HG03571 (cell line): ENCODE data around the gene SRRM2.

Source experiments
- ATAC-seq: cut with Tn5 transposase; IDR thresholded peaks from one replicate; pipeline ENCODE4 v1.9.1; 2021; ENCODE audit not compliant: unreplicated experiment

Gene SRRM2

DNA sequence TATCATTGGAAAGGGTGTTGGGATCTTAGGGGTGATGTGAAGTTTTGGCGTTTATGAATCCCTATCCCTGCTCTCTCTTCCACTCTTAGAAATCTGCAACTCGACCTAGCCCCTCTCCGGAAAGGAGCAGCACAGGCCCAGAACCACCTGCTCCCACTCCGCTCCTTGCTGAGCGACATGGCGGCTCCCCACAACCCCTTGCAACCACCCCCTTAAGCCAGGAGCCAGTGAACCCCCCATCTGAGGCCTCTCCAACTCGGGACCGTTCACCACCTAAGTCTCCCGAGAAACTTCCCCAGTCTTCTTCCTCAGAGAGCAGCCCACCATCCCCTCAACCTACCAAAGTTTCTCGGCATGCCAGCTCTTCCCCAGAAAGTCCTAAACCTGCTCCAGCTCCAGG is 9.0 kb downstream of the SRRM2 start:
- ATAC-seq: no peak

DNA sequence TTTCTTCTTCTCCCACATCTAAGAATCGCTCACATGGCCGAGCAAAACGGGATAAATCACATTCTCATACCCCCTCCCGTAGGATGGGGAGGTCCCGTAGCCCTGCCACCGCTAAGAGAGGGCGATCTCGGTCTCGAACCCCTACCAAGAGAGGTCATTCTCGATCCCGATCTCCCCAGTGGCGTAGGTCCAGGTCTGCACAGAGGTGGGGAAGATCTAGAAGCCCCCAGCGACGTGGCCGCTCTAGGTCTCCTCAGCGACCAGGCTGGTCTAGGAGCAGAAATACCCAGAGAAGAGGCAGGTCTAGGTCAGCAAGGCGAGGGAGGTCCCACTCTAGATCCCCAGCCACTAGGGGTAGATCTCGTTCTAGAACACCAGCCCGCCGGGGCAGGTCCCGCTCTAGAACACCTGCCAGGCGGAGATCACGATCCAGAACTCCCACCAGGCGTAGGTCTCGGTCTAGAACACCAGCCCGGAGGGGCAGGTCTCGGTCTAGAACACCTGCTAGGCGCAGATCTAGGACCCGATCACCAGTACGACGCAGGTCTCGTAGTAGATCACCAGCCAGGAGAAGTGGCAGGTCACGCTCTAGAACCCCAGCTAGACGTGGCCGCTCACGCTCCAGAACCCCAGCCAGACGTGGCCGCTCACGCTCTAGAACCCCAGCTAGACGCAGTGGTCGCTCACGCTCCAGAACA is 9.6 kb downstream of the SRRM2 start:
- no peak for ATAC-seq

DNA sequence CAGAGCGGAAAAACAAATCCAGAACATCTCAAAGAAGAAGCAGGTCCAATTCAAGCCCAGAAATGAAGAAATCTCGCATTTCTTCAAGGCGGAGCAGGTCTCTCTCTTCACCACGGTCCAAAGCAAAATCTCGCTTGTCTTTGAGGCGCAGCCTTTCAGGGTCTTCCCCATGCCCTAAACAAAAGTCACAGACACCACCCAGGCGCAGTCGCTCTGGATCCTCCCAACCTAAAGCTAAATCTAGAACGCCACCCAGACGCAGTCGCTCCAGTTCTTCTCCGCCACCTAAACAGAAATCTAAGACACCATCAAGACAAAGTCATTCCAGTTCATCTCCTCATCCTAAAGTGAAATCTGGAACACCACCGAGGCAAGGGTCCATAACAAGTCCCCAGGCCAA is 10.3 kb downstream of the SRRM2 start:
- ATAC-seq: no peak

DNA sequence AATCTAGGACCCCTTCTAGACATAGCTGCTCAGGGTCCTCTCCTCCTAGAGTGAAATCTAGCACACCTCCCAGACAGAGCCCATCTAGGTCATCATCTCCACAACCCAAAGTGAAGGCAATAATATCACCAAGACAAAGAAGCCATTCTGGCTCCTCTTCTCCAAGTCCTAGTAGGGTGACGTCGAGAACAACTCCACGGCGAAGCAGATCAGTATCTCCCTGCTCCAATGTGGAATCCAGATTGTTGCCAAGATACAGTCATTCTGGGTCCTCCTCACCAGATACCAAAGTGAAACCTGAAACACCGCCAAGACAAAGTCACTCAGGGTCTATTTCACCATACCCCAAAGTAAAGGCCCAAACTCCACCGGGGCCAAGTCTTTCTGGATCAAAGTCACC is 10.7 kb downstream of the SRRM2 start:
- no peak for ATAC-seq

DNA sequence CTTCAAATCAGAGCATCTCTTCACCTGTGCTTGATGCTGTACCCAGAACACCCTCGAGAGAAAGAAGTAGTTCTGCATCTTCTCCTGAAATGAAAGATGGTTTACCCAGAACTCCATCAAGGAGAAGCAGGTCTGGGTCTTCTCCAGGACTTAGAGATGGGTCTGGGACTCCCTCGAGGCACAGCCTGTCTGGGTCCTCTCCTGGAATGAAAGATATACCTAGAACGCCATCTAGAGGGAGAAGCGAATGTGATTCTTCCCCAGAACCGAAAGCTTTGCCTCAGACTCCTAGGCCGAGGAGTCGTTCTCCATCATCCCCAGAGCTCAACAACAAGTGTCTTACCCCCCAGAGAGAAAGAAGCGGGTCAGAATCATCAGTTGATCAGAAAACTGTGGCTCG is 12.3 kb downstream of the SRRM2 start:
- ATAC-seq: no peak

DNA sequence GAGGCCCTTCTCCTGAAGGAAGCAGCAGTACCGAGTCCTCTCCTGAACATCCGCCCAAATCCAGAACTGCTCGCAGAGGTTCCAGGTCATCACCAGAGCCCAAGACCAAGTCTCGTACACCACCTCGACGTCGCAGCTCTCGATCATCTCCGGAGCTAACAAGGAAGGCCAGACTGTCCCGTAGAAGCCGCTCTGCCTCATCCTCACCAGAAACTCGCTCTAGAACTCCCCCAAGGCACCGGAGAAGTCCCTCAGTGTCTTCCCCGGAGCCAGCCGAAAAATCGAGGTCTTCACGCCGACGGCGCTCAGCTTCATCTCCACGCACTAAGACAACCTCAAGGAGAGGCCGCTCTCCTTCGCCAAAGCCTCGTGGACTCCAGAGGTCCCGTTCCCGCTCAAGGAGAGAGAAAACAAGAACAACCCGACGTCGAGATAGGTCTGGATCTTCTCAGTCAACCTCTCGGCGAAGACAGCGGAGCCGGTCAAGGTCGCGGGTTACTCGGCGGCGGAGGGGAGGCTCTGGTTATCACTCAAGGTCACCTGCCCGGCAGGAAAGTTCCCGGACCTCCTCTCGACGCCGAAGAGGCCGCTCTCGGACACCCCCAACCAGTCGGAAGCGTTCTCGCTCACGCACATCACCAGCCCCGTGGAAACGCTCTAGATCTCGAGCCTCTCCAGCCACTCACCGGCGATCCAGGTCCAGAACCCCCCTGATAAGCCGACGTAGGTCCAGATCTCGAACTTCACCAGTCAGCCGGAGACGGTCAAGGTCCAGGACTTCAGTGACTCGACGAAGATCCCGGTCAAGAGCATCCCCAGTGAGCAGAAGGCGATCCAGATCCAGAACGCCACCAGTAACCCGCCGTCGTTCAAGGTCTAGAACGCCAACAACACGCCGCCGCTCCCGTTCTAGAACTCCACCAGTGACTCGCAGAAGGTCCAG is 13.3 kb downstream of the SRRM2 start:
- no peak for ATAC-seq

DNA sequence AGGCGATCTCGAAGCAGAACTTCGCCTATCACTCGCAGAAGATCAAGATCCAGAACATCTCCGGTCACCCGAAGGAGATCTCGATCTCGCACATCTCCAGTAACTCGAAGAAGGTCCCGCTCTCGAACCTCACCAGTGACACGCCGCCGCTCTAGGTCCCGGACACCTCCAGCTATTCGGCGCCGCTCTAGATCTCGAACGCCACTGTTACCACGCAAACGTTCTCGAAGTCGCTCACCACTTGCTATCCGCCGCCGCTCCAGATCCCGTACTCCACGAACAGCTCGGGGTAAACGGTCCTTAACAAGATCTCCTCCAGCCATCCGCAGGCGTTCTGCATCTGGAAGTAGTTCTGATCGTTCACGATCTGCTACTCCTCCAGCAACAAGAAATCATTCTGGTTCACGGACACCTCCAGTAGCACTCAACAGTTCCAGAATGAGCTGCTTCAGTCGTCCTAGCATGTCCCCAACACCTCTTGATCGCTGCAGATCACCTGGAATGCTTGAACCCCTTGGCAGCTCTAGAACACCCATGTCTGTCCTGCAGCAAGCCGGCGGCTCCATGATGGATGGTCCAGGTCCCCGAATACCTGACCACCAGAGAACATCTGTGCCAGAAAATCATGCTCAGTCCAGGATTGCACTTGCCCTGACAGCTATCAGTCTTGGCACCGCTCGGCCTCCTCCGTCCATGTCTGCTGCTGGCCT is 14.1 kb downstream of the SRRM2 start:
- no peak for ATAC-seq

DNA sequence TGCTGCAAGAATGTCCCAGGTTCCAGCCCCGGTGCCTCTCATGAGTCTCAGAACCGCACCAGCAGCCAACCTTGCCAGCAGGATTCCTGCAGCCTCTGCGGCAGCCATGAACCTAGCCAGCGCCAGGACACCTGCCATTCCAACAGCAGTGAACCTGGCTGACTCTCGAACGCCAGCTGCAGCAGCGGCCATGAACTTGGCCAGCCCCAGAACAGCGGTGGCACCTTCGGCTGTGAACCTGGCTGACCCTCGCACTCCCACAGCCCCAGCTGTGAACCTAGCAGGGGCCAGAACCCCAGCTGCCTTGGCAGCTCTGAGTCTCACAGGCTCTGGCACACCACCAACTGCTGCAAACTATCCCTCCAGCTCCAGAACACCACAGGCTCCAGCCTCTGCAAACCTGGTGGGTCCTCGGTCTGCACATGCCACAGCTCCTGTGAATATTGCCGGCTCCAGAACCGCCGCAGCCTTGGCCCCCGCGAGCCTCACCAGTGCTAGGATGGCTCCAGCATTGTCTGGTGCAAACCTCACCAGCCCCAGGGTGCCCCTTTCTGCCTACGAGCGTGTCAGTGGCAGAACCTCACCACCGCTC is 14.8 kb downstream of the SRRM2 start:
- ATAC-seq: no peak

DNA sequence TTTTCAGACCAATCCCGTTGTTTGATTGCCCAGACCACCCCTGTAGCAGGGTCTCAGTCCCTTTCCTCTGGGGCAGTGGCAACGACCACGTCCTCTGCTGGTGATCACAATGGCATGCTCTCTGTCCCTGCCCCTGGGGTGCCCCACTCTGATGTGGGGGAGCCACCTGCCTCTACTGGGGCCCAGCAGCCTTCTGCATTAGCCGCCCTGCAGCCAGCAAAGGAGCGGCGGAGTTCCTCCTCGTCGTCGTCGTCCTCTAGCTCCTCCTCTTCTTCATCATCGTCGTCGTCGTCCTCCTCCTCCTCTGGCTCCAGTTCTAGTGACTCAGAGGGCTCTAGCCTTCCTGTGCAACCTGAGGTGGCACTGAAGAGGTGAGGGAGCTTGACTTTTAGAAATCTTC is 15.5 kb downstream of the SRRM2 start:
- ATAC-seq: no peak

DNA sequence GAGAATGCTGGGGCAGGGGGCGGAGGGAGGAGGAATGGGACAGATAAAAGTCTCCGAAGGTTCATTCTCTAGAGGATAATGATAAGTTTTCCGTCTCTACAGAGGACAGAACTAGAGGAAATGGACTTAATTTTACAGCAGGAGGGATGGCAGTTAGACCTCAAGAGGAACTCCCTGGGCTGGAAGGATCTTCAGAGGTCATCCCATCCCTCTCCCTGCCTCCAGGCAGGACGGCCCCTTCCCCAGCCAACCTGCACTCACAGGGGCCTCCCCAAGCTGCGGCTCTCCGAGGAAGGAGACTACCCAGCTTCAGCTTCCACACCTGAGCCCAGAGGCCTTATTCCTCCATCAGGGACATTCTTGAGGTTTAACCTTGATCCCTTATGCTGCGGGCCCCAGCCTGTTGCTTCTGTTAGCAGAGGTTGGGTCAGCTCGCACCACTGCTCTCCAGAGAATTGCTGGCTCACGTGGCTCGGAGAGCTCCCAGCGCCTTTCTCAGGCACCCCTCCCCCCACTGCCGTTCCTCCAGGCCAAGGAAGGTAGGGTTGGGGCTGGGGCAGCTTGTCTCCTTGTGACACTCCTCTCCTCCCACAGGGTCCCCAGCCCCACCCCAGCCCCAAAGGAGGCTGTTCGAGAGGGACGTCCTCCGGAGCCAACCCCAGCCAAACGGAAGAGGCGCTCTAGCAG is 16.1 kb downstream of the SRRM2 start:
- ATAC-seq: no peak

DNA sequence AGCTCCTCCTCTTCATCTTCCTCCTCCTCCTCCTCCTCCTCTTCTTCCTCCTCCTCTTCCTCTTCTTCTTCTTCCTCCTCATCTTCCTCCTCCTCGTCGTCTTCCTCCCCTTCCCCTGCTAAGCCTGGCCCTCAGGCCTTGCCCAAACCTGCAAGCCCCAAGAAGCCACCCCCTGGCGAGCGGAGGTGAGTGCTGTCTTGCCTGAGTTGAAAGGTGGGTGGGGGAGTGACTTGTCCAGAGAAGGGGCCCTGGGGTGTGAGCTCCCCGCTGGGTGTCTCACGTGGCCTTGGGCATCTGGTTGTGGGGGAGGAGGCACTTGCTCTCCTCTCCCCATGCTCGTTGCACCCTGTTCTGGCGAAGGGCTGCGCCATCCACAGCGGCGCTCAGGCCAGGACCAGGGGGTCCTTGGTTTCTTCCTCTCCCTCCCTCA is 16.7 kb downstream of the SRRM2 start:
- ATAC-seq: no peak

DNA sequence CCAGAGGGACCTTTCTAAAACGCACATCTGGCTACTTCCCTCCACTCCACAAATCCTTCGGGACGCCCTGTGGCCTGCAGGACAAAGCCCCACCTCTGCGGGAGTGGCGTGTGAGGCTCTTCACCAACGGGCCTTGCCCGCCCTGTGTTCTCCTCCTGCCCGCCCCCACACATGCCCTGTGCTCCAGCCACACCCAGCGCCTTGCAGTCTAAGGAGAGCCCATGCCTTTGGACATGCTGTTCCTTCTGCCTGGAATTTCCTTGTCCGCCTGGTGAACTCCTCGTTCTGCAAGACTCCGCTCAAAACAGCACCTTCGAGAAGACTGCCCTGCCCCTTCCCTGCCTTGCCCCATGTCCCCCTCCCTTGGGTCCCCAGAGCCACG is 17.2 kb downstream of the SRRM2 start:
- no peak for ATAC-seq

DNA sequence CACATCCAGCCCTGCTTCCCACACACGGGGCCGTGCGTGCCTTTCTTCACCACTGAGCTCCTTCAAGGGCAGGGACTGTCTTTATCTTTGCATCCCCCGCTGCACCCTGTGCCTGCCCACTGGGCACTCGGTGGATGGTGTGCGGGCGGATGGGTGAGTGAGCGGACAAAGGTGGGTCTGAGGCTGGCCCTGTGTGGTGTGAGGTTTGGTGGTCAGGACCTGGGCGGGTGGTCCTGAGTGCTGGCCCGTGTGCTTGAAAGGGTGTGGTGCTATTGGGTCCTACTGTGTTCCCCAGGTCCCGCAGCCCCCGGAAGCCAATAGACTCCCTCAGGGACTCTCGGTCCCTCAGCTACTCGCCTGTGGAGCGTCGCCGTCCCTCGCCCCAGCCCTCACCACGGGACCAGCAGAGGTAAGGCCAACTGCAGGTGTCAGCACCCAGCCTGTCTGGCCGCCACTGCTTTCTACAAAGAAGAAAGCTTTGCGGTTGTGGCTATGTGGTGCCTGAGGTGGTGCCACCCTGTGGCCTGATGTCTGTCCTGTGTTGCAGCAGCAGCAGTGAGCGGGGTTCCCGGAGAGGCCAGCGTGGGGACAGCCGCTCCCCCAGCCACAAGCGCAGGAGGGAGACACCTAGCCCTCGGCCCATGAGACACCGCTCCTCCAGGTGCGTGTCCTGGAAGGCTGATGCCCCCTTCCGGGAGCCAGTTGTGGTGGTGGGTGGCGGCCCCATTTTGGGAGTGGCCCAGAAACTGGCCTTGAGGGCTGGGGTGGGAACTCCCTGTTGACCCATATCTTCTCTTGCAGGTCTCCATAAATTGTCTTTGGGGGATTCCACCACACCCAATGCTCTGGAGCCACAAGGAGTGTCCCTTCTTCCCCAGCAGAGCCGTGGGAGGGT is 17.9 kb downstream of the SRRM2 start:
- ATAC-seq: no peak

DNA sequence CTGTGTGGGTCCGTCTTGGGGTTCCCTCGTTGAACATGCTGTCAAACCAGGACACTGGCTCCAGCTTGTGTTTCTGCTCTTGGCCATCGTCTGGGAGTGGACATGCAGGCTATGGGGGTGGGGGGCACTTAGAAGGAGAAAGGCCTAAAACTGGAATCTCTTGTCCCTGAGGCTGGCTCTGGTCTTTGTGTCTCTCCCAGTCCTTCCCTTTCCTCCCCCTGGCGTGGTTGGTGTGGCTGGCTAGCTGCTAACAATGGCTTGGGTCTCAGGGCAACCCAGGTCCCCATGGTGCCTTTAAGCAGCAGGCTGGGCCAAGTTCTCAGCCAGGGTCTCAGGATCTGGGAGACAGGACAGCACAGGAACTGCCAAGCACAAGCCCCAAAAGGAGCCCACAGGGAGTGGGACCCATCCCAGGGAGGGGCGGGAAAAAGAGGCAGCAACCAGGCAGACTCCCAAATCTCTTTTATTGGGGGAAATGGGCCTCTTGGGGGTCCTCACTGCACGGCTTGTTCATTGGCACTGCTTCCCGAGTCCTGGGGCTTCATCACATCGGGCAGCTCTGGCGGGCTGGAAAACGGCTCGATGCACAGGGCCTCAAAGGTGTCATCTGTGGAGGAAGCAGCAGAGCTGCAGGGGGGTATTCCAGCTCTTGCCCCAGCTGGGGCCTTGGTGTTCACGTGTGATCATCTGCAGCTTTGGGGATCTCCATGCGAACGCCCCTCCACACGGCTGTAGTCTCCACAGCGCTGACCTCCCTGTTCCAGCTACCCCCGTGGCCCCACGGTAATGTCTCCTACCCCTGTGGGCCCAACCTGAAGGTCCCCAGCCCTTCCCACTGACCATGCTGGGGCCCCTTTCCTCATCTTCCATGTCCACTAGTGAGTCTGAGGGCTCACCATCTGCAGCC is 19.3 kb downstream of the SRRM2 start:
- no peak for ATAC-seq

DNA sequence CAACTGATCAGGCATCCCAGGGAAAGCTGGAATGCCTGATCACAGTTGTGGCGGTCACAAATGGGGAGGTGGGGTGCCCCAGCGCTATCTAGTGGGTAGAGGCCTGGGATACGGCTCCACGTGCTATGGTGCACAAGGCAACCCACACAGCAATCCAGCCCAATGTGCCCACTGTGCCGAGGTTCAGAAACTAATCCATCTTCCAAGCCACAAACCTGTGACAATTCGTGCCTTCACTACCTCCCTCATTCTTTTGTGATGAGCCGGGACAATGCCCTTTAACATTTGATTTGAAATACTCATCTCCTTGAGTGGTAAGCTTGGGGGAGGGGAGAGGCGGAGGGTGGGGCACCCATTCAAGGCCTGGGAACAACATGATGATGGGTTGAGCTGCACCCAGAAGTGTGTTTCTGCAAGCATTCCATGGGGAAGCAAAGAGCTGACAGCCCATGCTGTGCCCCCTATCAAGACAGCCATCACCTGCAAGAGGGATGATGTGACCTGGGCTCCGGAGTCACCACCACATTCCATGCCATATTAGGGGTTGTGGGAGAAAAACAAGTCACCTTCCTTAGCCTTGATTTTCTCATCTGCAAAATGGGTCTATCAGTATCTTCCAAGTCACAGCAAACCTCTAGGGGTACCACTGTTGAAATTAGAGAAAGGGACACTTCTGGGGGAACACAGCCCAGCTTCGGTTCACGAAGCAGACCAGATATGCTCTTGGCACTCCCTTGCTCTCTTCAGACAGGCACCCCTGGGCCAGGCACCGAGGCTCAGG is 20.9 kb downstream of the SRRM2 start:
- no peak for ATAC-seq

DNA sequence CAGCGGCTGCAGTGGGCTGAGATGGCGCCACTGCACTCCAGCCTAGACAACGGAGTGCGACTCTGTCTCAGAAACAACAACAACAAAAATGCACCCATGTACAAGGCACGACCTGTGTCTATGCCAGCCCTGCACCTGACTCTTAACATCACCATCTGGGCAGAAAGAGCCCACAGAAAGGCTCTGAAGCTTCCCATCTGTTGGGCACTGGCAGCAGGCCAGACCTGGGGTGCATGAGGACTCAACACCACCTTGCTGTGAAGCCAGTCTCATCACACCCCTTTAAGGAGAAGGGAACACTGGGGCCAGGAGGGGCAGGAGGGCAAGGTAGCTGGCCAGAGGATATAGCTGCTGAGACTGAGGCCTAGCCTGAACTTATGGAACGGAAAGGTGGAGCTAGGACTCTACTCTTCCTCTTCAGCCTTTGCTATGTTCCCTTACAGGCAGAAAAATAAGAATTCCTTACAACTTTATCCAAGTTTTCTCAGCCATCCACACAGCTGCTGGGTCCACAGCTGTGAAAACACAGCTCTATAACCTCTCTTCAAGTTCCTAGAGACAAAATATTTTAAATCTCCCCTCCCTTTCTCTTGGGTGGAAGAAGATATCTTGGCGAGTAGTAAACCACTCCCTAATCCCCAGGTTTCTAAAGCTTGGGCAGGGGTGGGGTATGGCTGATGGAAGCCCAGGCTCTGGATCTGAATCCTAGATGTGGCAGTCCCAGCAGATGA is 21.9 kb downstream of the SRRM2 start:
- no peak for ATAC-seq

DNA sequence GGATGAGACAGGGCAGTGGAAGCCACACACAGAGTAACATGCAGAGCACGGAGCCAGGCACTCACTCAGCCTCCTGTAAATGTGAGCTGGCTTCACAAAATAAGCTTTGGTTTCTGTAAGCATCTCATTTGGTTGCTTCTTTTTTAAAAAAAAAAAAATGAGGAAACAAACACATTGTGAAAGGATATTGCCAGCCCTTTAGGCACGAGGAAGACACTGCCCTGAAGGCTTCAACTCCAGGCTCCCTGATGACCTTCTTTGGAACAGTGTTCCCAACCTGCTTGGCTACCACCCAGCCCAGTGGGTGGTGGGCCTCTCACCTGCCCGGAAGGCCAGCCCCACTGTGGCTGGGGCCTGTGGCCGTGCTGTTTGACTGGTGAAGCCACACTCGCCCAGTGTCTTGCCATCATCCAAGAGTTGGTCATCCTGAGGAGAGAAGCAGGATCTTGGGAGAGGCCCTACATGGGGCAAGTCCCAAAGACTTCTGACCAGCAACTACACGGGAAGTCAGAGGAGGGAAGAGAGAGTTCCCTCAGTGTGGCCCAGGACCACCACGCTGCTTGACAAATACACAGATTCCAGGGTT is 22.8 kb downstream of the SRRM2 start:
- no peak for ATAC-seq
